Breast epithelium (tissue), 4 donors: ENCODE results near the gene EIF4EBP3. TPM values are rescaled to one million over a fixed set of nuclear protein-coding genes. Genes with fewer than 3 reads are reported as not detected.

Experiments used
- DNase-seq, 2 donors: peaks; one replicate each; pipeline ENCODE4 v3.0.0-alpha.2; 2019; ENCODE audit warnings: low spot score in 2 of 2
- H3K27ac ChIP-seq, 2 donors: fragments of 200-600 bp; sonication (generic) in 1 of 2; one replicate each; pipeline ENCODE4 v1.5.1; 2016 to 2019; ENCODE audit warnings: mild to moderate bottlenecking in 1 of 2
- H3K27me3 ChIP-seq, 2 donors: fragments of 200-600 bp; sonication (generic) in 1 of 2; one replicate each; pipeline versions ENCODE4 v1.5.1 to v1.6.0; 2017 to 2019; ENCODE audit warnings: control low read depth in 1 of 2, mild to moderate bottlenecking in 1 of 2
- H3K36me3 ChIP-seq: fragments of 200-600 bp; one replicate; pipeline ENCODE4 v1.5.1; 2019
- H3K4me1 ChIP-seq, 2 donors: fragments of 200-600 bp; sonication (generic); one replicate each; pipeline ENCODE4 v1.5.1; 2016 to 2019; ENCODE audit warnings: control low read depth in 1 of 2
- H3K4me3 ChIP-seq, 3 donors: fragments of 200-600 bp; sonication (generic); 1 replicate in 2 of 3; 2 replicates in 1 of 3; pipeline ENCODE4 v1.5.1; 2016 to 2019; ENCODE audit warnings: mild to moderate bottlenecking in 3 of 3, moderate library complexity in 2 of 3
- H3K9me3 ChIP-seq, 2 donors: fragments of 200-600 bp; sonication (generic) in 1 of 2; one replicate each; pipeline ENCODE4 v1.5.1; 2016 to 2019; ENCODE audit warnings: control low read depth in 1 of 2
- POLR2A ChIP-seq: fragments of 450-650 bp; IDR thresholded peaks from one replicate; pipeline ENCODE4 v1.6.1; 2016; ENCODE audit warnings: antibody characterized with exemption, mild to moderate bottlenecking, moderate library complexity
- POLR2AphosphoS5 ChIP-seq, 3 donors: sonication (generic); formaldehyde crosslinking; IDR thresholded peaks; one replicate each; pipeline ENCODE4 v1.6.1; 2017; ENCODE audit warnings: antibody characterized with exemption in 3 of 3
- intact Hi-C: fragments of 100-400 bp; cut with DNase I; formaldehyde crosslinking; loops from one replicate; pipeline ENCODE4 v1.15.1; 2023; ENCODE audit warnings: low total_unique reads
- total RNA-seq, 3 donors: library from RNA; depleted of rRNA; stranded (reverse); fragments of >200 nt; gene quantifications; one replicate each; pipeline ENCODE4 v1.1.0, GENCODE V29; 2016
- TF ChIP-seq, protein P1 (sequence below), 3 donors: fragments of 450-650 bp; IDR thresholded peaks; one replicate each; pipeline ENCODE4 v1.5.1; 2016 to 2017; ENCODE audit warnings: antibody characterized with exemption in 3 of 3, mild to moderate bottlenecking in 3 of 3, moderate library complexity in 3 of 3

Gene EIF4EBP3
- total RNA-seq, 3 donors from 2014 or later, result 18.0 to 38.1 (median 24.9) TPM

DNA sequence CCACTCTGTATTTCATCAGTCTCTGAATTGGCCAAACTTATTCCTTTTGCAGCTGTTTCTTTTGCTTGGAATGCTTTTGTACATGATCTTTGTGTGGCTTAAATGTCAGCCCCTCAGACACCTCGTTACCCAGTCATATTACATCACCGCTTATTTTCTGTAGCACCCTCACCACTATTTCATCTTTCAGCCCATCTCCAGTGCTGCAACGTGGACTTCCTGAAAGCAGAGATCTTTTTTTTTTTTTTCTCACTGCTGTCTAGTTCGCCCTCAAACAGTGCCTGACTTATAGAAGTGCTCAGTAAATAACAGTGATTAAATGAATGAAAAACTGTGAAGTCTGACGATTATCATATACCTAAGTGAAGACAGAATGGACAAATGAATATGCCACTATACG, 9.0 kb downstream of the EIF4EBP3 start:
- peaks cover 0 to 10% of the 10 kb centered on the region in 2 donors for H3K4me1 ChIP-seq
- H3K36me3 ChIP-seq, result no peaks in the 10 kb centered on the region
- intact Hi-C loops, result loop anchor here (5.0 kb wide), 1 partner anchor 81 kb away; the partner anchor contains the start of gene TMCO6
- no peak for TF ChIP-seq POLR2AphosphoS5 (IDR thresholded peaks at IDR 0.05)
- no peak for TF ChIP-seq POLR2A
- TF ChIP-seq, protein P1, sequence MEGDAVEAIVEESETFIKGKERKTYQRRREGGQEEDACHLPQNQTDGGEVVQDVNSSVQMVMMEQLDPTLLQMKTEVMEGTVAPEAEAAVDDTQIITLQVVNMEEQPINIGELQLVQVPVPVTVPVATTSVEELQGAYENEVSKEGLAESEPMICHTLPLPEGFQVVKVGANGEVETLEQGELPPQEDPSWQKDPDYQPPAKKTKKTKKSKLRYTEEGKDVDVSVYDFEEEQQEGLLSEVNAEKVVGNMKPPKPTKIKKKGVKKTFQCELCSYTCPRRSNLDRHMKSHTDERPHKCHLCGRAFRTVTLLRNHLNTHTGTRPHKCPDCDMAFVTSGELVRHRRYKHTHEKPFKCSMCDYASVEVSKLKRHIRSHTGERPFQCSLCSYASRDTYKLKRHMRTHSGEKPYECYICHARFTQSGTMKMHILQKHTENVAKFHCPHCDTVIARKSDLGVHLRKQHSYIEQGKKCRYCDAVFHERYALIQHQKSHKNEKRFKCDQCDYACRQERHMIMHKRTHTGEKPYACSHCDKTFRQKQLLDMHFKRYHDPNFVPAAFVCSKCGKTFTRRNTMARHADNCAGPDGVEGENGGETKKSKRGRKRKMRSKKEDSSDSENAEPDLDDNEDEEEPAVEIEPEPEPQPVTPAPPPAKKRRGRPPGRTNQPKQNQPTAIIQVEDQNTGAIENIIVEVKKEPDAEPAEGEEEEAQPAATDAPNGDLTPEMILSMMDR (IDR thresholded peaks at IDR 0.05), result no peak
- H3K4me3 ChIP-seq, result peak overlapping the region; percentile 81 to 91 (median 81)
- H3K9me3 ChIP-seq, result no peaks in the 10 kb centered on the region
- H3K27me3 ChIP-seq, result no peaks in the 10 kb centered on the region
- no peak for DNase-seq
- peak overlapping the region in 1 of 2 donors; percentile 94 for H3K27ac ChIP-seq

DNA sequence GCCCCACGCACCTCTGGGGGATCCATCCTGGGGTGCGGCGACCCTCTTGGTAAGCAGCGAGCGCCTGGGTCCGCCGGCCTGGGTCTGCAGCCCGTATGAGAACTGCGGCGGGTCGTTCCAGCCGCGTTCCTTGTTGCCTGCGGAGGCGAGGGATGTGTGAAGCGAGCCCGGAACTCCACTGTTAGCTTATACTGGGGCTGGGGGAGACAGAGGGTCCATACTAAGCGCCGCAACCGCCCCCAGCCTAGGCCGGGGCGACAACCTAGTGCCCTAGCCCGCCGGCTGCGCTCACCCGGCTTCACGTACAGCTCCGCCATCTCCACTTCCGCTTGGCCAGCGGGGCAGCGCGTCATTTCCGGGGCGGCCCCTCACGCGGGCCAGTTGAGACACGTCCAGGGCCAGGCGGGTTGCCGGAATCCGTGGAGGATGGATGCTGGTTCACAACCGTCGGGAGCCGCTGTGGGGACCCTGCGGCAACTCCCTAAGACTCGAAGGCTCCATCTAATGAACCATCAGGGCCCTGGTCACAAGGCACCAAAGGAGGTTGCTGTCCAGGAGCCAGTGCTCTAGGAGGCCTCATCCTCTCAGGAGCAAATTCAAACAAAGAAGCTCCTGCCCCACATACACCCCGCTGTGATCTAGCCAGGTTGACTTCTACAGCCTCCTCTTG, 9.8 kb downstream of the EIF4EBP3 start, which contains the start of gene SRA1:
Gene SRA1 (minus strand): TSS at position 338 of the 670 bp plus-strand sequence. CDS start 21 bp downstream, at position 317.
- peaks cover 0 to 10% of the 10 kb centered on the region in 2 donors for H3K4me1 ChIP-seq
- peak; percentile 92 for TF ChIP-seq POLR2A
- TF ChIP-seq, protein P1 (IDR thresholded peaks at IDR 0.05), result no peak
- TF ChIP-seq POLR2AphosphoS5 (IDR thresholded peaks at IDR 0.05), result peak; percentile 83 to 97 (median 96)
- peak within 1 kb of the TSS; percentile 94 to 96 for H3K27ac ChIP-seq
- H3K36me3 ChIP-seq, result no peaks in the 10 kb centered on the region
- DNase-seq, result peak; percentile 87 to 92
- no peaks in the 10 kb centered on the region for H3K9me3 ChIP-seq
- H3K4me3 ChIP-seq, result peak within 1 kb of the TSS; percentile 81 to 91 (median 81)
- intact Hi-C loops, result loop anchor here (5.0 kb wide), 1 partner anchor 80 kb away; the partner anchor contains the start of gene TMCO6
- H3K27me3 ChIP-seq, result no peaks in the 10 kb centered on the region

DNA sequence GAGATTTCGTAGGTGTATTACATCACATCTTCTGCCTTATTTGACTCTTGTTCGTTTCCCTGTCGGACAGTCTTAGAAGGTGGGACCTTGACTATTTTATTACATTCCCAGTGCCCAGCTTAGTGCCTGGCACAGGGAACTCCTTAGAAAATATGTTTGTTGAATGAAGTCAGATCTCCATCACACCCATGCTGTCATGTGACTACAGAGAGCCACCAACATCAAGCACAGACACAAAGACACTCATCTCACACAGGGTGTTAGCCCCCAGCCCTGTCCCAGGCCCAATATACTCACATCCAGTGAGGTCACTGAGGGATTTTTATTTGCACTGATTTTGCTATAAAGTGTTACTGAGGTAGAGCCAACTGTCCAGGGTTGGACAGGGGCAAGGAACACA, 10.5 kb downstream of the EIF4EBP3 start:
- TF ChIP-seq POLR2A, result no peak
- no peak for TF ChIP-seq POLR2AphosphoS5 (IDR thresholded peaks at IDR 0.05)
- TF ChIP-seq, protein P1 (IDR thresholded peaks at IDR 0.05), result no peak
- no peaks in the 10 kb centered on the region for H3K27me3 ChIP-seq
- intact Hi-C loops, result loop anchor here (5.0 kb wide), 1 partner anchor 79 kb away; the partner anchor contains the start of gene TMCO6
- peaks cover 0 to 15% of the 10 kb centered on the region in 2 donors for H3K4me1 ChIP-seq
- no peak for DNase-seq
- no peaks in the 10 kb centered on the region for H3K36me3 ChIP-seq
- peak overlapping the region in 1 of 3 donors; percentile 91 for H3K4me3 ChIP-seq
- H3K9me3 ChIP-seq, result no peaks in the 10 kb centered on the region
- peak overlapping the region; percentile 94 to 96 for H3K27ac ChIP-seq

DNA sequence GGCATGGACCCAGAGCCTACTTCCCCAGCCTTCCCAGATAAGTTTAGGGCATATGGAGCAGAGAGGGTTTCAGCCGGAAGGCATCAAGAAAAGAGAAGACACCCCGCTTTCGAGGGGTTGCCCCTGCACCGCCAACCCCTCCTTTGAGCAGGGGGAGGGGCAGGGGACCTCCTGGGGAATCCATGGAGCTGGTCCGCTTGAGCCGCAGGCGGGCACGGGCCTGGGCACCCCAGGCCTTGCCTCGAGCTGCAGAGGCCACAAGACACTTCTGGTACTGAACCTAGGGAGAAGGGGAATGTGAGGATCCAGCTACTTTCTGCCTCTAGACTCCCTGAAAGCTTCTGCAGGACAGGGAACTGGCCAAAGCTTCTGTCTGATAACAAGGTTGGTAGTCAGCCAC, 11.1 kb downstream of the EIF4EBP3 start:
- intact Hi-C loops, result loop anchor here (5.0 kb wide), 1 partner anchor 79 kb away; the partner anchor contains the start of gene TMCO6
- Histone ChIP-seq H3K27me3 (no peaks in the 10 kb centered on the region), H3K9me3 (no peaks in the 10 kb centered on the region), H3K4me3 (no peak overlapping the region), H3K27ac (peak overlapping the region; percentile 94 to 96), H3K4me1 (peaks cover 0 to 20% of the 10 kb centered on the region in 2 donors), H3K36me3 (no peaks in the 10 kb centered on the region)
- TF ChIP-seq POLR2AphosphoS5 (IDR thresholded peaks at IDR 0.05) (no peak), POLR2A (no peak)
- TF ChIP-seq, protein P1 (IDR thresholded peaks at IDR 0.05), result no peak
- no peak for DNase-seq

DNA sequence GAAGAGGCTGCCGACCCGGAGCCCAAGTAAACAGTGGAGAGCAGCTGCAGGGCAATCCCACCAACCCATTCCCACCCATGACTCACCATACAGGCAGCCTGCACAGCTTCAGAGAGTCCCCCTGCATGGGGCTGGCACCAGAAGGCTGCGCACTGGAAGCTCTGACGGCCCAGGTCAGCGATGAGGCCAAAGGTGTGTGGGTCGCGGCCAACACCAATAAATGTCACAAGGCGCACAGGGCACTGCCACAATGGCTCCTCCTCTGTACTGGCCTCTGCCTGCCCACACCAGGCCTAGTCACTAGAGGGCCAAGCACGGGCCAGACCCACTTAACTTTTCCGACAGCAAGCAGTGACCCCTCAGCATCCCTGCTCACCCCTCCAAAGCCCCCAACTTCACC, 12.8 kb downstream of the EIF4EBP3 start:
- TF ChIP-seq, protein P1 (IDR thresholded peaks at IDR 0.05), result no peak
- no peak for TF ChIP-seq POLR2A
- no peak for TF ChIP-seq POLR2AphosphoS5 (IDR thresholded peaks at IDR 0.05)
- H3K4me3 ChIP-seq, result no peak overlapping the region
- H3K36me3 ChIP-seq, result no peaks in the 10 kb centered on the region
- intact Hi-C loops, result no loop called here
- no peak overlapping the region for H3K27ac ChIP-seq
- H3K4me1 ChIP-seq, result peaks cover 0 to 21% of the 10 kb centered on the region in 2 donors
- H3K27me3 ChIP-seq, result no peaks in the 10 kb centered on the region
- no peaks in the 10 kb centered on the region for H3K9me3 ChIP-seq
- DNase-seq, result no peak
